Mesenchymal stem cell (in vitro differentiated cells and primary cell): ENCODE results near the gene ZNF567.

Source experiments
- DNase-seq: peaks from one replicate; pipeline ENCODE4 v3.0.0-alpha.2; 2013
- H2AFZ ChIP-seq: one replicate; pipeline ENCODE4 v1.6.1; 2013; ENCODE audit warnings: low read depth, mild to moderate bottlenecking, control low read depth, inconsistent platforms, low read length, moderate library complexity
- H2AK5ac ChIP-seq: 2 replicates; pipeline ENCODE4 v1.6.1; 2013; ENCODE audit warnings: low read length, moderate library complexity, mild to moderate bottlenecking, inconsistent platforms; ENCODE audit not compliant: severe bottlenecking
- H2BK120ac ChIP-seq: one replicate; pipeline ENCODE4 v1.6.1; 2013; ENCODE audit warnings: low read depth, mild to moderate bottlenecking, inconsistent platforms, low read length, moderate library complexity
- H2BK12ac ChIP-seq, 2 experiments: one replicate each; pipeline ENCODE4 v1.6.1; 2013; ENCODE audit warnings: inconsistent platforms in 2 of 2, low read length in 2 of 2, mild to moderate bottlenecking in 2 of 2, moderate library complexity in 2 of 2, control low read depth in 1 of 2
- H2BK15ac ChIP-seq: one replicate; pipeline ENCODE4 v1.6.1; 2013; ENCODE audit warnings: mild to moderate bottlenecking, low read depth, inconsistent platforms; ENCODE audit not compliant: poor library complexity, severe bottlenecking
- H2BK5ac ChIP-seq: 2 replicates; pipeline ENCODE4 v1.6.1; 2013; ENCODE audit warnings: low read depth, mild to moderate bottlenecking, low read length, control low read depth, inconsistent platforms; ENCODE audit not compliant: poor library complexity, severe bottlenecking
- H3K14ac ChIP-seq, 2 experiments: one replicate each; pipeline ENCODE4 v1.6.1; 2013; ENCODE audit warnings: inconsistent platforms in 2 of 2, low read length in 2 of 2, control low read depth in 1 of 2, mild to moderate bottlenecking in 1 of 2, moderate library complexity in 1 of 2
- H3K18ac ChIP-seq, 2 experiments: one replicate each; pipeline ENCODE4 v1.6.1; 2013; ENCODE audit warnings: inconsistent platforms in 2 of 2, low read length in 2 of 2, control low read depth in 1 of 2, low read depth in 1 of 2, mild to moderate bottlenecking in 1 of 2
- H3K23ac ChIP-seq, 2 experiments: one replicate each; pipeline ENCODE4 v1.6.1; 2013; ENCODE audit warnings: inconsistent platforms in 2 of 2, low read length in 2 of 2, mild to moderate bottlenecking in 2 of 2, moderate library complexity in 2 of 2, control low read depth in 1 of 2
- H3K27ac ChIP-seq: 2 replicates; pipeline ENCODE4 v1.5.1; 2013; ENCODE audit warnings: mild to moderate bottlenecking, moderate library complexity, low read length, control low read depth, inconsistent platforms; ENCODE audit not compliant: poor library complexity, severe bottlenecking
- H3K27me3 ChIP-seq, 2 experiments: 2 replicates each; pipeline versions ENCODE4 v1.6.1 to v1.7.0; 2013; ENCODE audit warnings: low read length in 2 of 2, mild to moderate bottlenecking in 2 of 2, moderate library complexity in 2 of 2, control low read depth in 1 of 2, inconsistent platforms in 1 of 2; ENCODE audit not compliant: control insufficient read depth in 1 of 2, insufficient read depth in 1 of 2
- H3K36me3 ChIP-seq, 2 experiments: 2 replicates each; pipeline versions ENCODE4 v1.6.1 to v1.7.0; 2013; ENCODE audit warnings: low read length in 2 of 2, control low read depth in 1 of 2, inconsistent platforms in 1 of 2, low read depth in 1 of 2, mild to moderate bottlenecking in 1 of 2; ENCODE audit not compliant: insufficient read depth in 2 of 2, control insufficient read depth in 1 of 2
- H3K4ac ChIP-seq, 2 experiments: one replicate each; pipeline ENCODE4 v1.6.1; 2013; ENCODE audit warnings: inconsistent platforms in 2 of 2, low read length in 2 of 2, mild to moderate bottlenecking in 2 of 2, moderate library complexity in 2 of 2, control low read depth in 1 of 2, low read depth in 1 of 2
- H3K4me1 ChIP-seq: 2 replicates; pipeline ENCODE4 v1.6.1; 2013; ENCODE audit warnings: low read depth, low read length, control low read depth; ENCODE audit not compliant: control insufficient read depth, insufficient read depth
- H3K4me2 ChIP-seq: 2 replicates; pipeline ENCODE4 v1.6.1; 2013; ENCODE audit warnings: low read length, mild to moderate bottlenecking, inconsistent platforms; ENCODE audit not compliant: poor library complexity, severe bottlenecking
- H3K4me3 ChIP-seq, 2 experiments: 2 replicates each; pipeline versions ENCODE4 v1.5.1 to v1.7.0; 2013; ENCODE audit warnings: low read length in 2 of 2, mild to moderate bottlenecking in 2 of 2, control low read depth in 1 of 2, low read depth in 1 of 2; ENCODE audit not compliant: insufficient read depth in 1 of 2
- H3K79me1 ChIP-seq: replicated peaks from 2 replicates; pipeline ENCODE4 v1.6.1; 2013; ENCODE audit warnings: mild to moderate bottlenecking, control low read depth, low read length, inconsistent platforms; ENCODE audit not compliant: poor library complexity, severe bottlenecking
- H3K9ac ChIP-seq: 2 replicates; pipeline ENCODE4 v1.7.0; 2013; ENCODE audit warnings: mild to moderate bottlenecking, low read length, moderate library complexity
- H3K9me3 ChIP-seq: 2 replicates; pipeline ENCODE4 v1.7.0; 2013; ENCODE audit warnings: mild to moderate bottlenecking, low read length; ENCODE audit not compliant: control insufficient read depth
- H4K8ac ChIP-seq: one replicate; pipeline ENCODE4 v1.6.1; 2013; ENCODE audit warnings: inconsistent platforms, mild to moderate bottlenecking, low read length, moderate library complexity
- H4K91ac ChIP-seq: one replicate; pipeline ENCODE4 v1.6.1; 2013; ENCODE audit warnings: mild to moderate bottlenecking, low read length, inconsistent platforms
- WGBS: methylation state at CpG from one replicate; pipeline ENCODE4 v1.1.7; 2013; ENCODE audit warnings: mixed read lengths; 5-methylcytosine and 5-hydroxymethylcytosine counted together

The ZNF567 gene

GRCh38 chr19:36750066-36750691, 62.8 kb downstream of the ZNF567 start:
- Histone ChIP-seq H2AFZ (no peak overlapping the region), H2AK5ac (no peak overlapping the region), H3K36me3 (peaks cover 31 to 72% of the 10 kb centered on the region in 2 experiments), H2BK5ac (no peak overlapping the region), H3K79me1 (peaks cover 6% of the 10 kb centered on the region), H4K91ac (no peak overlapping the region), H3K9me3 (peaks cover 96% of the 10 kb centered on the region), H3K4me2 (no peak overlapping the region), H3K4ac (no peak overlapping the region), H3K27me3 (no peaks in the 10 kb centered on the region), H3K27ac (no peak overlapping the region), H3K23ac (no peak overlapping the region), H3K14ac (no peak overlapping the region), H3K4me3 (peak overlapping the region in 1 of 2 experiments; percentile 45), H3K18ac (no peak overlapping the region), H3K4me1 (no peaks in the 10 kb centered on the region), H2BK15ac (no peak overlapping the region), H2BK12ac (no peak overlapping the region), H2BK120ac (no peak overlapping the region), H3K9ac (no peak overlapping the region), H4K8ac (no peak overlapping the region)
- DNase-seq: no peak
- WGBS: 98% methylated on average over 2 of the region's 4 CpGs
